Measurements from ENCODE around the gene CACNG6.

The CACNG6 gene

DNA sequence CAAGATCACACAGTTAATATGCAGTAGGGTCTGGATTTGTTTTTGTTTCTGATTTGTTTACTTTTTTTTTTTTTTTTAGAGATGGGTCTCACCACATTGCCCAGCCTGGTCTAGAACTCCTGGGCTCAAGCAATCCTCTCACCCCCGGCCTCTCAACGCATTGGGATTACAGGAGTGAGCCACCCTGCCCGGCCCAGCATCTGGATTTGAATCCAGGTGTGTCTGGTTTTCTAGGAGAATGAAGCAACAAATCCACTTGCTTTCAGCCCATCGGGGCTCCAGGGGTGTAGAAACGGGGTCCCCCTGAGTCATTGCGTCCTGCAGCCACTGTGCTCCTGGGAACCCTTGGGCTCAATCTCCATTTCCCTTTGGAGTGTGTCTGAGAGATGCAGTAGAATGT is 22.1 kb upstream of the CACNG6 start:
- DNase-seq, result no peak

DNA sequence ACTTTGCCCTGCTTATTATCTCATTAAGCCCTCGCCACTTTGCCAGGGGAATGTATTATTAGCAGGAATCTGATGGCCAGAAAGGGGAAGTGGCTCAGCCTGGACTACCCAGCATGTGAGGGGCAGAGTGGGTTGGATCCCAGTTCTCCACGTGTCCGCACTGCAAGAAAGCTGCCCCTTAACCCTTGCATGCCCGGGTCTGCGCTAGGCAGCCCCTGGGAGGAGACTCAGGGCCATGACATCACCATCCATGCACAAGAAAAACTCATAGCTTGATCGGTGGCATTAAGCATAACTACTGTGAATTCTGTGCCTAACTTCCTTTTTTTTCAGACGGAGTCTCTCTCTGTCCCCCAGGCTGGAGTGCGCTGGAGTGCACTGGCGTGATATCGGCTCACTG is 19.8 kb upstream of the CACNG6 start:
- no peak for DNase-seq

DNA sequence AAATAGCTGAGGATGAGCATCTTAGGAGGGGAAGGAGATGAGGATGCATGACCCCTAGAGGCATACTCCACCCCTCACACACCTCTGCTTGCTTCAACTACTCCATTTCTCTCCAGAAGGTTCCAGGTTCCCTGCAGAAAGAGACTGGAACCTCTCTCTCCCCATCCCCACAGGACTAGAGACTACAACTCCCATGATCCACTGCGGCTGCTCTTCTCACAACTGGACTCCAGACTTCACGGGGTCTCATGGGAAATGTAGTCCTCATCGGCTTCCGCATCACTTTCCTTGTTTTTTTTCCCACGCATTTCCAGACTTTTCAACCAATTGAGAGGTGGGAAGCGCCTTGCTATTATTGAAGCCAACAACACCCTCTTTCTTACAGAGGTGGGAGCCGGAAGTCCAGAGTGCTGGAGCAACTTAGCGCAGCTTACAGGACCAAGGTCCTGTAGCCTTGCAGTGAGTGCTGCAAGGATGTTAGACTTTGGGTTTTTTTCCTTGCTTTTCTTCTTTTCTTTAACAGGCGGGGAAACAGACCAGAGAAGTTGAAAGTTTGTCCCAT is 13.9 kb upstream of the CACNG6 start:
- no peak for DNase-seq

DNA sequence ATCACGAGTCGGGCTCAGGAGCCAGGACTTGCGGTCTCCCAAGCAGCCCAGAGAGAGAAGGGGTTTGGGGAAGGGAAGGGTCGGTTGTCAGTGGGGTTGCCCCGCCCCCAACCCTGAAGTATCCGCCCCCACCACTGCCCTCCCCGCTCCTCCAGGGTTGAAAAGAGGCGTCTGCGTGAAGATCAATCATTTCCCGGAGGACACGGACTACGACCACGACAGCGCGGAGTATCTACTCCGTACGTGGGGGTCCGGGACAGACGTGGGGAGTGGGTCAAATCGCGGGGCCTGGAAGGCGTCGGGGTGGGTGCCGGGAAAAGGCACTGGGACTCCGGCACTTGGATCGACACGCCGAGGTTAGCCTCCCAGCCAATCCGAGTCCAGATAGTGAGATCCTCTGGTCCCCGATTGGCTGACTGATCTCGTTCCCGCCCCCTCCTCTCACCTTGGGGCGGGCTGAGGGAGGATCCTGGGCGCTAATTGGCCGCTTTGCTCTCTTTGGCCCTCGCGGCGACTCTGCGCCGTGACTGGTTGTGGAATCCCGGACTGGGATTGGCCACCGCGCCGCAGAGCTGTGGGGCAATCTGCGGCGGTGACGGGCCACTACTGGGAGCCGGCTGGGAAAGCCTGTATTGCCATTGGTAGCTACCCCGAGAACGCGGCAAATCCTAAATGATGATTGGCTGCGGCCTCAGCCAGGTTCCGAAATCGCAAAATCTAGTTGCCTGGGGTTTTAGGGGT is 13.3 kb upstream of the CACNG6 start:
- DNase-seq, result no peak

DNA sequence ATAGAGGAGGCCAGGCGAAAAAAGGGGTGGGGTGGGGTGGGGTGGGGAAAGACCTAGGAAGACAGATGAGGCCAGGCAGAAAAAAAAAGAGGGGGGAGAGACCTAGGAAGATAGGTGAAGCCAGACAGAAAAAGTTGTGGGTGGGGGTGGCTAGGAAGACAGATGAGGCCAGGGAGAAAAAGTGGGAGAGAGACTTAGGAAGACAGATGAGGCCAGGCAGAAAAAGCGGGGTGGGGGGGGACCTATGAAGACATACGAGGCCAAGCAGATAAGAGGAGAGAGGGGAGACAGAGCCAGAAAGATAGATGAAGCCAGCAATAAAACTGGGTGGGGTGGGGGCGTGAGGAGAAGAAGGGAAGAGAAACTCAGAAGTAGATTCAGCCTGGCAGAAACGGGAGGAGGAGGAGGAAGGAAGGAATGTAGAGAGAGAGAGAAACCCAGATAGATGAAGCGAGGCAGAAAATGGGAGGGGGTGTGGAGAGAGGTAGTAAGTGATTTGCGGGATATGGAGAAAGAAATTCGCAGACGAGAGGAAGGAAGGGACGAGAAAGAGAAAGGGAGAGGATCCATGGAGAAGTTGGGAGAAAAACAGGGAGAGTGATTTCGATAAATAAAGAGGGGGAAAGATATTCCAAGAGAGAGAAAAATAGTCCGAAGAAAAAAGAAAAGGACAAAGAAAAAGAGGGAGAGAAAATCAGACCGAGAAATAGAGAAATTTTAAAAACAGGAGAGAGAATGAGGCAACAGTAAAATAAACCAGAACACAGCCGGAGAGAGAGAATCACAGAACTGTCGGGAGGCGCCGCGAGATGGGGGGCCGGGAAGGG is 12.2 kb upstream of the CACNG6 start:
- no peak for DNase-seq

DNA sequence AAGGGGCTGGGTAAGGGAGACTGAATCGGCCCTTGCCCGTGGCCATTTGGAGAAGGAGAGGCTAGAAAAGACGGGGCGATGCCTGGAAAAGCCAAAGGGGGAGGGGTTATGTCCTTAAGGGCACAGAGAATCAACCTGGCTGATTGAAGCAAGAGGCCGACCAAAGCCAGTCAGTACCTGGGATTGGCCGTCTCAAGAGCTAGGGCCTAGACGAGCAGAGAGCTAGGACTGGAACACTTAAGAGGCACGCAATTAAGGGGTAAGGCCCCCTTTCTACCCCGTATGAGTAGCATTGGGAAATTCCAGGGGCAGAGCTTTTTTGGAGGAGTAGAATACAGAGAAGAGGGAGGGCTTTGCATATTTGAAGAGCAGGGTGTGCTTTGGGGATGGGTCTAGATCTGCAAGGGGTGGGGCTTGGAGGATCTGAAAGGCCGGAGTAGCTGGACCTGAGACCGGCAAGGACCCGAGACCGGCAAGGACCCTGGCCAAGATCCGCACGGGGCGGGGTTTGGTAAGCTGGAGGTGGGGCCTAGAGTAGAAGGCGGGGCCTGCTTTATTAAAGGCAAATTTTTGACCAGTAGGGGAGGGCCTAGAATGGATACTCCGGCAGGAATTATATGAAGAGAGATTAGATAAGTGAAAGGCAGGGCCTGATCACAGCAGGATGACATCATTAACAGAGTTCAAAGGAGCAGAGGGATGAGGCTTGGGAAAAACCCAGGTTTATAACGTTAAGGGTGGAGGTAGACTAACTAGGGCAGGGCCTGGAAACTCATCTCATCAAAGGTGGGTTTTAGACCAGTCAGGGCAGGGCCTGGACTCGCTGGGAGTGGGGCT is 10.7 kb upstream of the CACNG6 start:
- no peak for DNase-seq

DNA sequence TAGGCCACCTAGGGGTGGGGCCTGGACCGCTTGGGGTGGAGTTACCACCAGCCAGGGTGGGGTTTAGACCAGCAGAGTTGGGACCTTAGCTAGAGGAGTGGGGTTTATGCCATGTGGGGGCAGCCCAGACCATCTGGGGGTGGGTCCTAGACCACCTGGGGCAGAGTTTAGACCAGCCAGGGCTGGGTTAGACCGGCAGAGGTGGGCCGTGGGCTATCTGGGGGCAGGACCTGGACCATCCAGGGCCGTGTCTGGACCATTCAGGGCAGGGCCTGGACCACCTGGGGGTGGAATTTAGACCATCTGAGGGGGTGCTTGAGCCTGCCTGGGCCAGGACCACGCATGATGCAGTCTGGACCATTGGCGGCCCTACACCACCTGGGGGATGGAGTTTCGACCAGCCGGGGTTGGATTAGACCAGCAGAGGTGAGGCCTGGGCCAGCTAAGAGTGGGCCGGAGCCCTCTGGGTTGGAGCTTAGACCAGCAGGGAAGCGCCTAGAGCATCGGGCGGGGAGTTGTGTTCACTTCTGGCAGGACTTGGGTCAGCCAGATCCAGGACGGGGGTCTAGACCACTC is 10.0 kb upstream of the CACNG6 start:
- DNase-seq, result no peak

DNA sequence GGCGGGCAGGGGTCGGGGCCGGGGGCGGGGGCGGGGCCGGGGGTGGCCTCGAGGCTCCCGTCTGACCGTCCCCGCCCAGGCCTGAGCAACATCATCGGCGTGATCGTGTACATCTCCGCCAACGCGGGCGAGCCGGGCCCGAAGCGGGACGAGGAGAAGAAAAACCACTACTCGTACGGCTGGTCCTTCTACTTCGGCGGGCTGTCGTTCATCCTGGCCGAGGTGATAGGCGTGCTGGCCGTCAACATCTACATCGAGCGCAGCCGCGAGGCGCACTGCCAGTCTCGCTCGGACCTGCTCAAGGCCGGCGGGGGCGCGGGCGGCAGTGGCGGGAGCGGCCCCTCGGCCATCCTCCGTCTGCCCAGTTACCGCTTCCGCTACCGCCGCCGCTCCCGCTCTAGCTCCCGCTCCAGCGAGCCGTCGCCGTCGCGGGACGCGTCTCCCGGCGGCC is 9.4 kb upstream of the CACNG6 start:
- DNase-seq, result peak; percentile 79

DNA sequence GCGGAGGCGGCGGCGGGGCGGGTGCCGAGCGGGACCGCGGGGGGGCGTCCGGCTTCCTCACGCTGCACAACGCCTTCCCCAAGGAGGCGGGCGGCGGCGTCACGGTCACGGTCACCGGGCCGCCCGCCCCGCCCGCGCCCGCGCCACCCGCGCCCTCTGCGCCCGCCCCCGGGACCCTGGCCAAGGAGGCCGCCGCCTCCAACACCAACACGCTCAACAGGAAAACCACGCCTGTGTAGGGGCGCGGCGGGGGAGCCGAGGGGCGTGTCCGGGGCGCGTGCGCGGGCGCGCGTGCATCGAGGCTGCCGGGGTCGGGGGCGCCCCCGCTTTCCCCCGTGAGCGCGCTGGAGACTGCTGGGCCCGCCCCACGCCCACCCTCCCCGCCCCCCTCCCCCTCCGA is 8.8 kb upstream of the CACNG6 start:
- DNase-seq, result peak; percentile 85

DNA sequence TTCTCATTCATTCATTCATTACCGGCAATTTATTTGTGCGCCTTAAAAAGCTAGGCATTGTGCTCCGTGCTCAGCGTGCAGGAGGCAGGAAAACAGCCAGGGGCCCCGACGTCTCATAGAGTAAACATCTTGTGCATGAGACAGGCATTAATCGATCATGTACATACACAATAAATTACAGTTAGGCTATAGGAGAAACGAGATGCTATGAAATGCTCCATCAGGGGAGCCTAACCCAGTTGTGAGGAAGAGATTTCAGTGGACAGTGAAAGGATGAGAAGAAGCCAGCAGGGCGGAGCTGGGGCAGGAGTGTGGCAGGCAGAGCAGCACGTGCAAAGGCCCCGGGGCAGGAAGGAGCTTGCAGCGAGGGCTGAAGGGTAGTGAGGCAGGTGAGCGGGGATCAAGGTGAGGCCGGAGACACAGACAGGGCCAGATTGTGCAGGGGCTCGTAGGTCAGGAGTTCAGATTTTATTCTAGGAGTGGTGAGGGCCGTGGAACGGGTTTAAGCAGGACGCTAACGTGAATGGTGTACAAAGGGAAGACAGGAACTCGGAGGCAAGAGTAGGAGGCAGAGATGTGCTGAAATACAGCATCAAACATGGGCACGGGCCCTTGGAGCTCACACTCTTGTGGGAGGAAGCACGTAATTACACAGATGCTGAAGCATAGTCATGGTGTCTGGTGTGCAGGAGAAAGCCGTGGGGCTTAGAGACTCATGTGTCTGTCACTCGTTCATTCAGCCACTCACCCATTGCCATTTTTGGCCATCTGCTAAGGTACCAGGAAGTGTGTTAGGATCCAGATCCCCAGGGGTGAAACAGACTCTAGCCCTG is 7.8 kb upstream of the CACNG6 start:
- no peak for DNase-seq

DNA sequence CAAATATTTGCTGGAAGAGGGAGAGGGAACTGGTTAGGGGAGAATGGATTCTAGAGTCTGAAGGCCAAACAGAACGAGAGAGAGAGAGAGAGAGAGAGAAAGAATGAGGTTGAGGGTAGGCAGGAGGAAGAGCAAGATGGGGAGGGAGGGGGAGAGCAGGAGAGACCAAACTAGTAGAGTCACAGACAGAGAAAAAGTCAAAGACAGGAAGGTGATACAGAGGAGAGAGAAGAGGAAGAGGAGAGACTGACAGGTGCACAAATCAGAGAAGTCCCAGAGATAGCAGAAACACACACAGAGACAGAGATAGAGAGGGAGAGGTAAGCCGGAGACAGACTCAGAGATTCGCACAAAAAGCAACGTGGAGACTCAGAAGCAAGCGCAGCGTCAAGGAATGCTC is 5.6 kb upstream of the CACNG6 start:
- no peak for DNase-seq

DNA sequence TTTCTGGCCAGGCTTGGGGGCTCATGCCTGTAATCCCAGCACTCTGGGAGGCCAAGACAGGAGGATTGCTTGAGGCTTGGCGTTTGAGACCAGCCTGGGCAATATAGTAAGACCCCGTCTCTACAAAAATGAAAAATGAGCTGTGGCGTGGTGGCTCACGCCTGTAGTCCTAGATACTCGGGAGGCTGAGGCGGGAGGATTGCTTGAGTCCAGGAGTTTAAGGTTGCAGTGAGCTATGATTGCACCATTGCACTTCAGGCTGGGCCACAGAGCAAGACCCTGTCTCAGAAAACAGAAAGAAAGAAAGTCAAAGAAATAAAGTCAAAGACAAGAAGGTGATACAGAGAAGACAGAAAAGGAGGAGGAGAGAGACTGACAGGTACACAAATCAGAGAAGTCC is 2.5 kb upstream of the CACNG6 start:
- DNase-seq, result no peak

DNA sequence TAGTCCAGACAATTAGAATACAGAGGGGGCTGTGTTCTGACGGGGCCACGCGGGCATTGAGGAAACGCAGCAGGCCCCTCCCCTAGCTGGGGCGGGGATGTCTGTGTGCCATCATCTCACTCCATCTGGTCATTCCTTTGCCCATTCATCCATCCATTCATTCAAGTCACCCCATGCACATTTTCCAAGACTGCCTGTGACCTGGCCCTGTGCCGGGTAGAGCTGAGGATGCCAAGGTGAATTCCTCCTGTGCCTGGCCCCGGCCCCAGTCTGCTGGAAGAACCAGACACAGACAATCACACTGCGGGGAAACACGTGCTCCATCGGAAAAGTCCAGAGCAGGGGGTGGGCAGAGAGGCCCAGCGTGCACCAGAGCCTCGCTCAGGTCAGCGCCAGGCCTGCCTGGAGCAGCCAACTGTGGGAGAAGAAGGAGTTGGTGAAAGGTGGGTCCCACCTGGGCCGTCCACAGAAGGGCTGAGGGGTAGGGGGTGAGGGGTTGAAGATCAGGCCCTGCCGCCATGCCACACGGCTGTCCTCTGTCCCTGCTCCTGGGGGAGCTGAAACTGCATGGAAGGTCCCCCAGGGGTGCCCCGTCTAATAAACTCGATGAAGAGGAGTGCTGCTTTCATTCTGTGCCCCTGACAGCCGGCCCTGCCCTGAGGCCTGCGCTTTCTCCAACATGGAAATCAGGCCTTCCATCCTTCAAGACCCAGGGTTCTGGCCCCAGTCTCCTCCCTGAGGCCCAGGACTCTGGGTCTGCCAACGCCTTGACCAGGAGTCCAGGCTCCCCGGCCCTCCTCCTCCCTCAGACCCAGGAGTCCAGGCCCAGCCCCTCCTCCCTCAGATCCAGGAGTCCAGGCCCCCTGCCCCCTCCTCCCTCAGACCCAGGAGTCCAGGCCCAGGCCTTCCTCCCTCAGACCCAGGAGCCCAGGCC is 1.6 kb upstream of the CACNG6 start:
- DNase-seq, result no peak

DNA sequence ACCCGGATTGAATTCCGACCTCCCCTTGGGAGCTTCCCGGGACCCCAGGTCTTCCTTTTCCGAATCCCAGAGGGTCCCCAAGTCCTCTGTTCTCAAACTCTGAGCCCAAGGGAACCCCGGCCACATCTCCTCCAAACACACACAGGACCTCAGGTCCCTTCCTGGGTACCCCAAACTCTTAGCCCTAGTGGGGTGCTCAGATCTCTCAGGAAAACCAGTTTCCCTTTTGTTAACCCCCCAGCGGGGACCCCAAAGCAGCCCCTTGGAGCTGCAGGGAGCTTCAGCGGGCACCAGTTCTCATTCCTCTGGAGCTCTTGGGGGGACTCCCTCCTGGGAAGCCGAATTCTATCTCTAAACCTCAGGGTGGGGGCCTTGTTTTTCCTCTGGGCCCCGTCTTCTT is 774 bp downstream of the CACNG6 start:
- DNase-seq, result no peak

DNA sequence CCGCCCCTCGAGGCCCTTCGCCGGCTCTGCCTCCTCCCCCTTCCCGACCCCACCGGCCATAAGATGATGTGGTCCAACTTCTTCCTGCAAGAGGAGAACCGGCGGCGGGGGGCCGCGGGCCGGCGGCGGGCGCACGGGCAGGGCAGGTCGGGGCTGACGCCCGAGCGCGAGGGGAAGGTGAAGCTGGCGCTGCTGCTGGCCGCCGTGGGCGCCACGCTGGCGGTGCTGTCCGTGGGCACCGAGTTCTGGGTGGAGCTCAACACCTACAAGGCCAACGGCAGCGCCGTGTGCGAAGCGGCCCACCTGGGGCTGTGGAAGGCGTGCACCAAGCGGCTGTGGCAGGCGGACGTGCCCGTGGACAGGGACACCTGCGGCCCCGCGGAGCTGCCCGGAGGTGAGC is 1.4 kb downstream of the CACNG6 start:
- DNase-seq, result no peak

DNA sequence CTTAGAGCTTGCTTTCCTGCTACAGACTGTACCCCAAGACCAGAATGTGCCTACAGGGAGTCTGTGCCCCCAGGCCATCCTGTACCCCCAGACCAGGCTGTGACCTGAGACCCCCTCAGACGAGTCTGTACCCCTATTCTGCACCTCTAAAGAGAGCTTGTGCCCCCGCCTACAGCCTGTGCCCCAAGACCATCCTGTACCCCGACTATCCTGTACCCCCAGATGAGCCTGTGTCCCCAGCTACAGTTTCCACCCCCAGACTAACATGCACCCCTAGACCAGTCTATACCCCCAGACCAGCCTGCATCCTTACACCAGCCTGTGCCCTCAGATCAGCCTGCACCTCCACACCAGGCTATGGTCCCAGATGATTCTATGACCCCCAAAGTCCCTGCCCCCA is 2.0 kb downstream of the CACNG6 start:
- DNase-seq, result no peak

DNA sequence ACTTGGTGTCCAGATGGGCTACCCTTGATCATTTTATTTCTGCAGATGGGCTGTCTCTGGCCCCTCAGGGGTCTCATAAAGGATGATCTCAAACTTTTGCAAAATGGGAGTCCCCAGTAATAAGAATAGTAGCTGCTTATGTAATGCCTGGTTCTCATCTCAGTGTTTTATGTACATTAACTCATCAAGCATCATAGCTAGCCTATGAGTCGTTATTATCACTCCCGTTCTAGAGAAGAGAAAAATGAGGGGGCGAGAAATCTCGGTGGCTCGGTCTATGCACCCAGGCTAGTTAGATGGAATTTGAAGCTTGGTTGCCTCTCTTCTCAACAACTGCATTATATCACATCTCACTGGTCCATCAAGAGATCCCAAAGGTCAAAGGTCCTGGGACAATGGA is 3.4 kb downstream of the CACNG6 start:
- no peak for DNase-seq

DNA sequence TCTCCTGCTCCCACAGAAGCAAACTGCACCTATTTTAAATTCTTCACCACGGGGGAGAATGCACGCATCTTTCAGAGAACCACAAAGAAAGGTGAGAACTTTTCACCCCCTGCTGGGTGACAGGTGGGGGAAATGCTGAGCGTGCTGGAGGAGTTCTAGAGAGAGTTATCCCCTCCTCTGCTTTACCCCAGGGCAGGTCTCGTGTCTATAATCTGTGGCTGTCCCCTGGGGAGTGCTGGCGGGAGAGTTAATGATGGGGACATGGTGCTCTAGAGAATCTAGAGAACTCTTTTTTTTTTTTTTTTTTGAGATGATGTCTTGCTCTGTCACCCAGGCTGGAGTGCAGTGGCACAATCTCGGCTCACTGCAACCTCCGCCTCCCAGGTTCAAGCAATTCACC is 6.8 kb downstream of the CACNG6 start:
- DNase-seq, result no peak

DNA sequence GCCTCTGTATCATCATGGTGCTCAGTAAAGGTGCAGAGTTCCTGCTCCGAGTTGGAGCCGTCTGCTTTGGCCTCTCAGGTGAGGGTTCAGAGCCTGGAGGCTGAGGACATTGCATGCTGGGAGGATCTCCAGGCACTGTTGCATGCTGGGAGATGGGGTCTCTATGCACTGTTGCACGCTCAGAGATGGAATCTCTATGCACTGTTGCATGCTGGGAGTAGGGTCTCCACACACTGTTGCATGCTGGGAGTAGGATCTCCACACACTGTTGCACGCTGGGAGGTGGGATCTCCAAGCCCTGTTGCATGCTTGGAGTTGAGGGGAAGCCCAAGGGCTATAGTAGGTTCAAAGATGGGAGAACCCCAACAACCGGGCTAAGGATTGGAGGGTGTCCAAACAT is 8.3 kb downstream of the CACNG6 start:
- DNase-seq, result no peak

DNA sequence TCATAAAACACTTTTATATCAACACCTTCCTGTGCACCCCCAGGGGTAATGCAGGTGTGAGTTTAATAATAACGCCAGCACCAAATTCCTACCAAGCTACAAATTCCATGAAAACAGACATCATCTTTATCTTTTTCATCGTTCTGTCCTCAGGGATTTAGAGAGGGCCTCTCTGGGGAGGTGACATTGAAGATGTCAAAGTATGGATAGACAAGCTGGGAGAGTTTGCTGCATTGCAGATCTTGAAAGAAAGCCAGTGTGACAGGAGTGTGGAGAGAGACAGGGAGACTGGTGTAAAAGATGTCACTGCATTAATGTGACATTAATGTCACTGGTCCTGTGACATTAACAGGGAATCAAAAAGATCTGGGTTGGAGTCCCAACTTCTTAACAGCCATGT is 10.1 kb downstream of the CACNG6 start:
- no peak for DNase-seq
